ENCODE measurements around the gene ENKUR. TPM values are rescaled to one million over a fixed set of nuclear protein-coding genes. Genes with fewer than 3 reads are reported as not detected.
"Not testable (repeated sequence)": the region's sequence is repeated elsewhere in the genome, so short reads cannot be mapped to it uniquely, and the experiment has no call there.

Gene ENKUR
- total and polyA plus RNA-seq, 8 donors: 0.06 to 9.7 (median 5.6) TPM

DNA sequence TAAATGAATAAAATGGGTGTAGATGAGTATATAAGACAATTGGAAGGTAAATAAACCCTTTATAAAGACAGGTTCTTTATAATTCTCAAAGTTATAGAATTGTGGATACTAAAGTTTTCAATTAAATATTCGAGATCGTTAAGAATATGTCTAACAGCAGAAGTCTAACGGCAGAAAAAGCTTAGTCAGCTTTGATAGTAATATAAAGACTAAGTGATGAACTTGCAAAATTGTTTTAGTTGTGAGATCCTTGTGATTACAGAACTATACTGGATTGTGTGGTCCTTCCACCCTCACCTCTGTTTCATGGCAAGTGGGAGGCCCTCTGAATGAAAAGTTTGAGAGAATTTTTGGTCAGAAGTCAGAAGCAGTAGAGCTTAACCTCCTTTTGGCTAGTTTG lies 2.7 kb upstream of the ENKUR start:
- ATAC-seq (no peak), DNase-seq (no peak)
- TF ChIP-seq, protein P1, sequence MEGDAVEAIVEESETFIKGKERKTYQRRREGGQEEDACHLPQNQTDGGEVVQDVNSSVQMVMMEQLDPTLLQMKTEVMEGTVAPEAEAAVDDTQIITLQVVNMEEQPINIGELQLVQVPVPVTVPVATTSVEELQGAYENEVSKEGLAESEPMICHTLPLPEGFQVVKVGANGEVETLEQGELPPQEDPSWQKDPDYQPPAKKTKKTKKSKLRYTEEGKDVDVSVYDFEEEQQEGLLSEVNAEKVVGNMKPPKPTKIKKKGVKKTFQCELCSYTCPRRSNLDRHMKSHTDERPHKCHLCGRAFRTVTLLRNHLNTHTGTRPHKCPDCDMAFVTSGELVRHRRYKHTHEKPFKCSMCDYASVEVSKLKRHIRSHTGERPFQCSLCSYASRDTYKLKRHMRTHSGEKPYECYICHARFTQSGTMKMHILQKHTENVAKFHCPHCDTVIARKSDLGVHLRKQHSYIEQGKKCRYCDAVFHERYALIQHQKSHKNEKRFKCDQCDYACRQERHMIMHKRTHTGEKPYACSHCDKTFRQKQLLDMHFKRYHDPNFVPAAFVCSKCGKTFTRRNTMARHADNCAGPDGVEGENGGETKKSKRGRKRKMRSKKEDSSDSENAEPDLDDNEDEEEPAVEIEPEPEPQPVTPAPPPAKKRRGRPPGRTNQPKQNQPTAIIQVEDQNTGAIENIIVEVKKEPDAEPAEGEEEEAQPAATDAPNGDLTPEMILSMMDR (IDR thresholded peaks at IDR 0.05): no peak
- H3K27ac ChIP-seq: no peak overlapping the region
- no peaks in the 10 kb centered on the region for H3K9me3 ChIP-seq
- H3K36me3 ChIP-seq: no peaks in the 10 kb centered on the region
- no peaks in the 10 kb centered on the region for H3K27me3 ChIP-seq
- intact Hi-C loops (cut with DNase I): no loop called here
- H3K4me1 ChIP-seq: peaks cover 8 to 18% of the 10 kb centered on the region in 2 donors
- no peak overlapping the region for H3K4me3 ChIP-seq

DNA sequence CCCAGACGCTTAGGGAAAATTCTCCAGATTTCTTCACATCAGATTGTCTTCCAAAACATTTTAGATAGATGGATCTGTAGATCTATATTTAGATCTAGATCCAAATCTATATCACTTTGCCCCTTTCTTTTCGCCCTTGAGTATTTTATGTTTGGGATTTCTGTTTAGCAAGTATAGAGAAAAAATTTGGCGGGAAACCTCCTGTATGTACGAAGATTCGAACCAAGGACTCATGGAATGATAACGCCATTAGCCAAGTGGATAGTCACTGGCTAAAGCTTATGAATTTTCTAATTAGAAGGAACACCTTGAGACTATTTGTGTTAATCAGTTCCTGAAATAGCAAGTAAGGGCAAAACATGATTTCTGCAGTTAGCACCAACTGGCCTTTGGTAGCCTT lies 1.7 kb upstream of the ENKUR start:
- peaks cover 8 to 18% of the 10 kb centered on the region in 2 donors for H3K4me1 ChIP-seq
- DNase-seq: no peak
- H3K9me3 ChIP-seq: no peaks in the 10 kb centered on the region
- H3K4me3 ChIP-seq: peak overlapping the region in 1 of 2 donors; percentile 67
- TF ChIP-seq, protein P1 (IDR thresholded peaks at IDR 0.05): no peak
- peak overlapping the region; percentile 91 to 93 for H3K27ac ChIP-seq
- no peaks in the 10 kb centered on the region for H3K27me3 ChIP-seq
- H3K36me3 ChIP-seq: no peaks in the 10 kb centered on the region
- intact Hi-C loops (cut with DNase I): no loop called here
- ATAC-seq: no peak

DNA sequence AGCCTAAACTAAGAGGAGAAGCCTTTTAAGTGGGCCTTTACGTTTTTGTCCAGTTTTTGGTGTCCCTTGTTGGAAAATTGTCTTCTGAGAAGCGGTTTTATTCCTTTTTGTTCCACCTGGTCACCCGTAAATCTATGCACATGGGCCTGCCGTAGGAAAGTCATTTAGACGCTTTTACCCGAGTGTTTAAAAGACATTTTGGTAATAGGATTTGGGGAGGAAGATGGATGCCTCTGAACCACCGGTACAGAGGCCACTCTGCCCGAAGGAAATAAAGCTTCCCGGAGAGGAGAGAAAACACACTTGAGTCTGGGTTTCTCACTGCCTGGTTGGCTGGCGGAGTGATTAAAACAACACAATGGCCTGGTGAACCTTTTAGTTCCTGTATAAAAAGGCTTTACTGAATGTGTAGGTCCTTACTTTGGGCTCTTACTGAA lies 1.2 kb upstream of the ENKUR start:
- TF ChIP-seq, protein P1 (IDR thresholded peaks at IDR 0.05): no peak
- intact Hi-C loops (cut with DNase I): no loop called here
- H3K4me1 ChIP-seq: peaks cover 8 to 18% of the 10 kb centered on the region in 2 donors
- H3K36me3 ChIP-seq: no peaks in the 10 kb centered on the region
- H3K27ac ChIP-seq: peak overlapping the region; percentile 91 to 93
- no peaks in the 10 kb centered on the region for H3K9me3 ChIP-seq
- peak overlapping the region; percentile 67 to 84 for H3K4me3 ChIP-seq
- no peaks in the 10 kb centered on the region for H3K27me3 ChIP-seq
- ATAC-seq (peak; percentile 20), DNase-seq (peak in 1 of 4 donors; percentile 41)

DNA sequence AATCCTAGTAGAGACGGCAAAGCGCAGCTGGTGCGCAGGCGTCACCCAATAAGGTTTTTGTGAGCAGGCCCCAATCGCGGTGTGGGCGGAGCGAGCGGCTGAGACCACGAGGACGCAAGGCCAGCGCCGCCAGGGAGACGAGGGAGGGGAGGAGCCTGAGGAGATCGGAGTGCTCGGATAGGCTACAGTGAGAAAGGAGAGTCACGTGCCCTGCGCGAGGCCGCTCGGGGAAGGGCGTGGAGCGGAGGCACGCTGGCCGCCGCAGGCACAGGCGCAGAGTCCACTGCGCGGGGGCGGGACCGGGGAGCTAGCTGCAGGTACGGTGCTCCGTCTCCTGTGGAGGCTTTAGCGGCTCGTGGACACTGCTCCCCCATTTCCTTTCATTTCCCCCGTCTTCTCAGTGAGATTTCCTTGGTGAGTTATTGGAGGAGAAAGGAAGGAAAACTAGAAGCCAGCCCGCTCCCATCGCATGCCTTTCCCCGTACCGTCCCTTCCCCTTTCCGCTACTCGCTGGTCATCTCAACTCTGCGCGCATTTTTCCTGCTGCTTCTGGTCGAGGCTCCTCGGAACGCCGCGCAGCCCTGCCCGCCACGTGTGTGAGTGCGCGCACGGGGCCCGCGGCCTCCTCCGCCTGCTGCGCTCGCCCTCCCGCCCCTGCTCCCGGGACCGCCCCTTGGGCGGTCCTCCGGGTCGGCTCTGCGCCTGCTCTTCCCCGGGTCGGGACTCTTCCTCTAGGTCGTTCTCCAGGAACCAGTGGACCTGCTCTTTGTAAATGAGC lies 607 bp upstream of the ENKUR start, which contains the start of gene THNSL1:
TSS of gene THNSL1 (plus strand) at position 237 of the 778 bp plus-strand sequence. CDS start 6,612 bp downstream, outside the sequence.
- H3K27ac ChIP-seq: peak within 1 kb of the TSS; percentile 91 to 93
- H3K36me3 ChIP-seq: no peaks in the 10 kb centered on the region
- ATAC-seq (peak; percentile 98), DNase-seq (peak; percentile 97 to 99 (median 99))
- H3K27me3 ChIP-seq: no peaks in the 10 kb centered on the region
- TF ChIP-seq, protein P1 (IDR thresholded peaks at IDR 0.05): no peak
- no peaks in the 10 kb centered on the region for H3K9me3 ChIP-seq
- peak within 1 kb of the TSS; percentile 67 to 84 for H3K4me3 ChIP-seq
- peaks cover 8 to 18% of the 10 kb centered on the region in 2 donors for H3K4me1 ChIP-seq
- intact Hi-C loops (cut with DNase I): no loop called here

DNA sequence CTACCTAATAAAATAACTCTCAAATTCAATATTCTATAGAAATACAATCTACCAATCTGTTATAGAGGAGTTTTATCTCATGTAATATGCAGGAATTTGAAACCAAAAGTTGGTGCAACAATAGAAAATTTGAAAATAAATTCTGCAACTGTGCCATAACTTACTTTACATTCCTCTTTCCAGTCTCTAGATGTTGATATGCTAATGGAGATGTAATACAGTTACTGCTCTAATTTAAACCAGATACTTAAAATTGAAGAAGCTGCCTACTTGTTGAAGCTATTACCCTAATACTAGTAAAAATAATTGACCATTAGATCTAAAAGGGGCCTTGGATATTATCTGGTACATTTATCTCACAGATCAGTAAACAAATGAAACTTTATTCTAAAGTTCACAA lies 1.4 kb downstream of the ENKUR start:
- TF ChIP-seq, protein P1 (IDR thresholded peaks at IDR 0.05): no peak
- Histone ChIP-seq H3K27me3 (no peaks in the 10 kb centered on the region), H3K27ac (no peak overlapping the region), H3K9me3 (no peaks in the 10 kb centered on the region), H3K4me1 (peaks cover 8 to 18% of the 10 kb centered on the region in 2 donors), H3K36me3 (no peaks in the 10 kb centered on the region), H3K4me3 (no peak overlapping the region)
- intact Hi-C loops (cut with DNase I): no loop called here
- ATAC-seq (no peak), DNase-seq (no peak)

DNA sequence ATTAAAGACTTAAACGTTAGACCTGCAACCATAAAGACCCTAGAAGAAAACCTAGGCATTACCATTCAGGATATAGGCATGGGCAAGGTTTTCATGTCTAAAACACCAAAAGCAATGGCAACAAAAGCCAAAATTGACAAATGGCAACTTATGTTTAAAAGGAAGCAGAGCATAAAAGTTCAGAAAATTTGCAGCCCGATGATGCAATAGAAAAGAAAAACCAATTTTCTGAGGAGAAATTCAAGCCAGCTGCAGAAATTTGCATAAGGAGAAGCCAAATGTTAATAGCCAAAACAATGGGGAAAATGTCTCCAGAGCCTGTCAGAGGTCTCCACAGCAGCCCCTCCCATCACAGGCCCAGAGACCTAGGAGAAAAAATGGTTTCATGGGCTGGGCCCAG lies 4.4 kb downstream of the ENKUR start:
- H3K9me3 ChIP-seq; H3K36me3 ChIP-seq; intact Hi-C loops (cut with DNase I); ATAC-seq; H3K4me3 ChIP-seq; H3K4me1 ChIP-seq; H3K27me3 ChIP-seq; H3K27ac ChIP-seq; DNase-seq: not testable (repeated sequence)
